GM21619 (cell line): ENCODE measurements around the gene CILP.

Experiments
- ATAC-seq: cut with Tn5 transposase; IDR thresholded peaks from one replicate; pipeline ENCODE4 v1.9.1; 2021; ENCODE audit not compliant: unreplicated experiment

Gene CILP

DNA sequence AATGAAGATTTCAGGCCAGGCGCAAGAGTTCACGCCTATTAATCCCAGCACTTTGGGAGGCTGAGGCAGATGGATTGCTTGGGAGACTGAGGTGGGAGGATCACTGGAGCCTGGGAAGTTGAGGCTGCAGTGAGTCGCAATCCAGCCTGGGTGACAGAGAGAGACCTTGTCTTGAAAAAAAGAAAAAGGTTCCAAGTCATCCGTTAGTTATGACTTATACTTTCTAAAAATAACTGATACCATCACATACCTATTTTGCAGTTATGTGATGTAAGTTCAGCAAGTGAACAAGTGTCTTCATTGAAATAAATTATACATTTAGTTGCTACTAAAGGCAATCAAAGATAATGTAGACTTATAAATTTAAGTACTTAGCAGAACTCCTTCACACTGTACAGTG is 48.2 kb downstream of the CILP start:
- ATAC-seq: no peak

DNA sequence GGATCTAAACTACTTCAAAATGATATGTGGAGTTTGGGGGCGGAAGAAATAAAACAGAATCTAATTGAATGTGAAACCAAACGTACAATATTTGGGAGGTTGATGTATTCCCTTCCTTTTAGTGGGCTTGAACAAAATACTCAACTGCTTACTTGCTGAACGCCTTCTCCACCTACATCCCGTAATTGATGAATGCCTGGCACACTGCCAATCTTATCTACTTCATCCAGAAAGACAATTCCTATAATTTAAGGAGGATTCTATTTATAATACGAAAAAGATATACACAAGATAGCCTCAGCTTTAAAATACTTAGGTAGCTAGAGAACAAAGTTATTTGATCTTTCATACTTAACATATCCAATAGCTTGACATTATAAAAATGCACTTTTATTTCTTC is 54.6 kb downstream of the CILP start:
- no peak for ATAC-seq

DNA sequence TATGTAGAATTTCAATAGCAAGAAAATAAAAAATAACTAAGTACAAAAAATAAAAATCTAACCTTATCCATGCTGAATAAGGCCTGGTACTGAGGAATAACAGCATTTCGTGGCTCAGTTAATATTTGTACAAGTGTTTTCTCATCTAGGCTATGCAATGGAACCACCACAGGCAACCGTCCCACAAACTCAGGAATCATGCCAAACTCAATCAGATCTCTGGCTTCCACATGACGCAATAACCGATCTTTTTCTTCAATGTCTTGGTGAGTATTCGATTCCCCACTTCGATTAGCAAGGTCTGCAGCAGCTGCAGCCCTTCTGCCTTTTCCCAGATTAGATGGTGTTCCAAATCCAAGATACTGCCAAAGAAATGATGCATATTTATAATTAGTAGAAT is 56.6 kb downstream of the CILP start:
- ATAC-seq: no peak

DNA sequence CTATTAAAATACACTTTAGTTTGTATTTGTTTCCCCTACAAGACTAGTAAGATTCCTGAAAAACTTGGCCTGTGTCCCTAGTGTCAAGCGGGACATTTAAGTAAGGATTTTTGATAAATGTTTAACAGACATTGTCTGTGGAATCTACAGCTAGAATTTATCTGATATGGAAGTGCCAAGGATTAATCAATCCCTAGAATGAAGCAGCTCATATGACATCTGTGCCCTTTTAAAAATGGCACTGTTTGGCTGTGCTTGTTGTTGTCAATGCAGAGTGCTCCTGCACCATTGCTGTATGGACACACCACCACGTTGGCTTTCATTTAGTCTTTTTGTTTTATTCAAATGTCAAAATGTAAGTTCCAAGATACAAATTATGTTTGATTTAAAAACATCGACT is 63.4 kb downstream of the CILP start:
- no peak for ATAC-seq

DNA sequence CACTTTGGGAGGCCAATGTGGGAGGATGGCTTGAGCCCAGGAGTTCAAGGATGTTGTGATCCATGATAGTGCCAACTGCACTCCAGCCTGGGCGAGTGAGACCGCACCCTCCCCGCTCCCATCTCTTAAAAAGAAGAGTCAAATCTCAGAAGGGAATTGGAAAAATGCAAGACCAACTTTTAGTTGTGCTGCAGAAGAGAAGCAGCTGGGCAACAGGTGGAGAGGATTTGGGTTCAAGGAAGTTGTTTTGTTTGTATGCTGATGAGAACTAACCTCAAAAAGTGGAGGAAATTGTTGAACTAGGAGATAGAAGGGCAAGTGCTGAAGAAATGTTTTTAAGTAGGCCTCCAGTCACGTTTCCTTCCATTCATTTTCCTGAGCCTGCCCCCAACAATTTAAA is 64.8 kb downstream of the CILP start:
- ATAC-seq: no peak
